Measurements from ENCODE around the gene GTPBP2. TPM values are rescaled to one million over a fixed set of nuclear protein-coding genes. Genes with fewer than 3 reads are reported as not detected.
"Not testable (repeated sequence)": the region's sequence is repeated elsewhere in the genome, so short reads cannot be mapped to it uniquely, and the experiment has no call there.

The GTPBP2 gene
- total RNA-seq, 1 donor = 50.1 TPM

- no peak overlapping the region for H3K4me3 ChIP-seq (ENCODE audit: low read depth, low read length)
- DNase-seq (ENCODE audit: low read depth) = peak; percentile 75
- TF ChIP-seq, protein P1, sequence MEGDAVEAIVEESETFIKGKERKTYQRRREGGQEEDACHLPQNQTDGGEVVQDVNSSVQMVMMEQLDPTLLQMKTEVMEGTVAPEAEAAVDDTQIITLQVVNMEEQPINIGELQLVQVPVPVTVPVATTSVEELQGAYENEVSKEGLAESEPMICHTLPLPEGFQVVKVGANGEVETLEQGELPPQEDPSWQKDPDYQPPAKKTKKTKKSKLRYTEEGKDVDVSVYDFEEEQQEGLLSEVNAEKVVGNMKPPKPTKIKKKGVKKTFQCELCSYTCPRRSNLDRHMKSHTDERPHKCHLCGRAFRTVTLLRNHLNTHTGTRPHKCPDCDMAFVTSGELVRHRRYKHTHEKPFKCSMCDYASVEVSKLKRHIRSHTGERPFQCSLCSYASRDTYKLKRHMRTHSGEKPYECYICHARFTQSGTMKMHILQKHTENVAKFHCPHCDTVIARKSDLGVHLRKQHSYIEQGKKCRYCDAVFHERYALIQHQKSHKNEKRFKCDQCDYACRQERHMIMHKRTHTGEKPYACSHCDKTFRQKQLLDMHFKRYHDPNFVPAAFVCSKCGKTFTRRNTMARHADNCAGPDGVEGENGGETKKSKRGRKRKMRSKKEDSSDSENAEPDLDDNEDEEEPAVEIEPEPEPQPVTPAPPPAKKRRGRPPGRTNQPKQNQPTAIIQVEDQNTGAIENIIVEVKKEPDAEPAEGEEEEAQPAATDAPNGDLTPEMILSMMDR (IDR thresholded peaks at IDR 0.05; ENCODE audit: insufficient read depth, low read depth, low read length) = no peak
These were observed 40.2 kb upstream of the GTPBP2 start for GRCh38 chr6:43669050-43669921.

GRCh38 chr6:43668151-43669028 lies 39.3 kb upstream of the GTPBP2 start:
- H3K4me3 ChIP-seq (ENCODE audit: low read depth, low read length) = no peak overlapping the region
- TF ChIP-seq, protein P1 (IDR thresholded peaks at IDR 0.05; ENCODE audit: insufficient read depth, low read depth, low read length) = peak; percentile 59
- peak; percentile 50 for DNase-seq (ENCODE audit: low read depth)

DNA sequence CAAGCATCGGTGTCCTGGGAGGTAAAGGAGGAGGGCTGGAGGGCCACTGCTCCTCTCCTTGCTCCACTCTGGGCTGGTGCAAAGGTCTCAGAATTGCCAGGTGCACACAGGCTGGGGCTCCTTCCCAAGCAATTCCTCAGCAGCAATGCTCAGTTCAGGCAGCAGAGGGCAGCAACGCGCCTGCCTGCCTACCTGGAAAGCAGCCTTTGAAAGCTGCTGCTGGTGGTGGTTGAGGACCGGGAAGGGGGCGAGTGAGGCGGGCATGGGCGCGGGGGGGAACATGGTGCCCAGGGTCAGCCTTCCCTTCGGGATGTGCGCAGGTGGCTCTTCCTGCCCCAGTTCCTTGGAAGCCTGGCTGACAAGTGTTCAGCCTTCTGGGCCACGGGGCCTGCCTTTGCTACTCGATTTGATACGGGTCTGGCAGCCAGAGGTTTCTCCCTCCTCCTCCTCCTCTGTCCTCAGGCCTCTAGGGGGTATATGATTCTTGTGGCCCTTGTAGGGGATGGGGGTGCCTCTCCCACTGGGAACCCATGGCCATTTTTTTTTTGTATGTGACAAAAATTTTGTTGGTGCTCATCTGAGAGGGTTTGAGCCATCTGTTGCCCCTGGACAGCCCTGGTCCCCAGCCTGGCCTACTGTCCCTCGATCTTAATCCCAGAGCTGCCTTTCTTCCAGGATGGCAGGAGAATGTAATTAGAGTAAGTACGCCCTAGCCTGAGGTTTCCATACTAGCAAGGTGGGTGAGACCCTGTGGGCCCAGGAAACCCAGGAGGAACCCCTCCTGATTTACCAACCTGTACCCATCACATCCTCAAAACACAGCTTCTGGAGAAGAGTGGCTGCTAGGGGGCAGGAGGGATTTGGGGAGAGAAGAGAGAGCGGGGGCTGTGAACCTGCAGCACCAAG lies 38.4 kb upstream of the GTPBP2 start:
- no peak overlapping the region for H3K4me3 ChIP-seq (ENCODE audit: low read depth, low read length)
- DNase-seq (ENCODE audit: low read depth) = peak; percentile 64
- TF ChIP-seq, protein P1 (IDR thresholded peaks at IDR 0.05; ENCODE audit: insufficient read depth, low read depth, low read length) = peak; percentile 92

GRCh38 chr6:43666196-43666920 lies 37.3 kb upstream of the GTPBP2 start:
- no peak overlapping the region for H3K4me3 ChIP-seq (ENCODE audit: low read depth, low read length)
- no peak for DNase-seq (ENCODE audit: low read depth)
- TF ChIP-seq, protein P1 (IDR thresholded peaks at IDR 0.05; ENCODE audit: insufficient read depth, low read depth, low read length) = no peak

- H3K4me3 ChIP-seq (ENCODE audit: low read depth, low read length) = no peak overlapping the region
- DNase-seq (ENCODE audit: low read depth) = no peak
- TF ChIP-seq, protein P1 (IDR thresholded peaks at IDR 0.05; ENCODE audit: insufficient read depth, low read depth, low read length) = no peak
These were observed 36.3 kb upstream of the GTPBP2 start for GRCh38 chr6:43665376-43665775.

DNA sequence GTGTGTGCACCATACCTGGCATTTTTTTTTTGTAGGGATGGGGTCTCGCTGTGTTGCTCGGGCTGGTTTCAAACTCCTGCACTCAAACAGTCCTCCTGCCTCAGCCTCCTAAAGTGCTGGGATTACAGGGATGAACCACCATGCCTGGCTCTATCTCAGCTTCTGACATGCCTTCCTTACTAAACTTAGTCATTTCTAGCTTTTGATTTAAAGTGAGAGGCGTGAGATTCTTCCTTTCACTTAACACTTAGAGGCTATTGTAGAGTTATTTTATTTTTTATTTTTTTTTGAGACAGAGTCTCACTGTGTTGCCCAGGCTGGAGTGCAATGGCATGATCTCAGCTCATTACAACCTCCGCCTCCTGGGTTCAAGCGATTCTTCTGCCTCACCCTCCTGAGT lies 33.9 kb upstream of the GTPBP2 start:
- not testable (repeated sequence) for DNase-seq (ENCODE audit: low read depth); H3K4me3 ChIP-seq (ENCODE audit: low read depth, low read length)
